Activated naive CD4-positive, alpha-beta T cell treated with anti-CD3 and anti-CD28 coated beads for 36 hours (primary cell): Measurements from ENCODE around the gene SEC24B. TPM values are rescaled to one million over a fixed set of nuclear protein-coding genes. Genes with fewer than 3 reads are reported as not detected.
A peak's percentile ranks its signal among the peaks of the same experiment; 100 is the strongest.
"Not testable (repeated sequence)": the region's sequence is repeated elsewhere in the genome, so short reads cannot be mapped to it uniquely, and the experiment has no call there.

Experiments
- CTCF ChIA-PET: fragments of 350-600 bp; sonication (Branson Sonifier 250); formaldehyde crosslinking; loops from one replicate; lab custom pipeline; 2021; ENCODE audit warnings: antibody characterized with exemption; lab: Charles Lee
- DNase-seq: peaks from one replicate; pipeline ENCODE4 v3.0.0-alpha.2; 2020
- H3K27ac Mint-ChIP-seq: one replicate; pipeline ENCODE4 v1.8.0; 2021; ENCODE audit warnings: mild to moderate bottlenecking, mixed read lengths
- H3K27me3 Mint-ChIP-seq: one replicate; pipeline ENCODE4 v1.8.0; 2021; ENCODE audit warnings: low read depth, mixed read lengths
- H3K36me3 Mint-ChIP-seq: one replicate; pipeline ENCODE4 v1.8.0; 2021; ENCODE audit warnings: low read depth, mixed read lengths
- H3K4me1 Mint-ChIP-seq: one replicate; pipeline ENCODE4 v1.8.0; 2021; ENCODE audit warnings: low read depth, mixed read lengths
- H3K4me3 Mint-ChIP-seq: one replicate; pipeline ENCODE4 v1.8.0; 2021; ENCODE audit warnings: mild to moderate bottlenecking, moderate library complexity, mixed read lengths
- H3K9me3 Mint-ChIP-seq: one replicate; pipeline ENCODE4 v1.8.0; 2021; ENCODE audit warnings: mixed read lengths
- intact Hi-C: fragments of 100-400 bp; cut with micrococcal nuclease; formaldehyde crosslinking; loops from one replicate; pipeline ENCODE4 v1.15.1; 2023
- total RNA-seq, 2 experiments: library from RNA; stranded (reverse); gene quantifications; one replicate each; pipeline ENCODE4 v1.2.3, GENCODE V29; 2021

Gene SEC24B
- total RNA-seq, 2 experiments from 2014 or later, result 20.6 to 21.1 TPM

- intact Hi-C loops, result loop anchor here (1.0 to 10.0 kb wide), 13 partner anchors 27 to 1466 kb away; partner anchors contain the start of genes GAR1 and SEC24B
- CTCF ChIA-PET, result interaction anchor here (0.7 to 1.1 kb wide), 4 partner anchors 22 to 98 kb away, joined by 3 to 5 read pairs (median 4); no protein-coding TSS in a partner anchor
- DNase-seq, result peak; percentile 77
- H3K4me1 Mint-ChIP-seq, result peaks cover 56% of the 10 kb centered on the region
- H3K36me3 Mint-ChIP-seq, result peaks cover 17% of the 10 kb centered on the region
- H3K4me3 Mint-ChIP-seq, result peak overlapping the region; percentile 88
- H3K27ac Mint-ChIP-seq, result peak overlapping the region; percentile 95
- no peaks in the 10 kb centered on the region for H3K27me3 Mint-ChIP-seq
- peaks cover 3% of the 10 kb centered on the region for H3K9me3 Mint-ChIP-seq
Observed at GRCh38 chr4:109560687-109561461, 127.3 kb downstream of the SEC24B start.

- peaks cover 3% of the 10 kb centered on the region for H3K9me3 Mint-ChIP-seq
- intact Hi-C loops, result loop anchor here (5.0 to 10.0 kb wide), 2 partner anchors 525 to 1468 kb away; no protein-coding TSS in a partner anchor
- peaks cover 58% of the 10 kb centered on the region for H3K4me1 Mint-ChIP-seq
- DNase-seq, result peak; percentile 70
- H3K27me3 Mint-ChIP-seq, result no peaks in the 10 kb centered on the region
- peaks cover 13% of the 10 kb centered on the region for H3K36me3 Mint-ChIP-seq
- CTCF ChIA-PET, result interaction anchor here (0.9 to 2.6 kb wide), 6 partner anchors 9 to 254 kb away, joined by 3 to 13 read pairs (median 4); no protein-coding TSS in a partner anchor
- peak overlapping the region; percentile 88 for H3K4me3 Mint-ChIP-seq
- H3K27ac Mint-ChIP-seq, result peak overlapping the region; percentile 14
Observed at GRCh38 chr4:109562457-109563239, 129.0 kb downstream of the SEC24B start.

DNA sequence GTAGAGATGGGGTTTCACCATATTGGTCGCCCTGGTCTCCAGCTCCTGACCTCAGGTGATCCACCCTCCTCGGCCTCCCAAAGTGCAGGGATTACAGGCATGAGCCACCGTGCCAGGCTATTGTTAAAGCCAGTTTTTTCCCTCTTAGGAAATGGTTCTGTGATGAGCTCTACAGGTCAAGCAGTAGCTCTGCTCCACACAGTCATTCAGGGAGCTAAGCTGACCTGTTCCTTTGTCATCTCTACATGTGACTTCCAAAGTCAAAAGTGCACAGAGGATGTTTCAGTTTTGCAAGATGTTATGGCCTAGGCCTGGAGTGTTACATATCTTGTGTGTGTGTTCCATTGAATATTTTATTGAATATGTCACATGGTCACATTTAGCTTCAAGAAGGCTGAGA is 137.9 kb downstream of the SEC24B start:
- Mint-ChIP-seq H3K9me3 (peaks cover 3% of the 10 kb centered on the region), H3K4me1 (peaks cover 65% of the 10 kb centered on the region), H3K4me3 (no peak overlapping the region), H3K27ac (no peak overlapping the region), H3K36me3 (peaks cover 14% of the 10 kb centered on the region), H3K27me3 (no peaks in the 10 kb centered on the region)
- intact Hi-C loops, result no loop called here
- DNase-seq, result no peak
- CTCF ChIA-PET, result interaction anchor here (0.7 to 1.6 kb wide), 5 partner anchors 9 to 138 kb away, joined by 3 to 5 read pairs (median 4); partner anchors contain the start of gene SEC24B

- intact Hi-C loops, result no loop called here
- Mint-ChIP-seq H3K4me3 (no peak overlapping the region), H3K4me1 (peaks cover 68% of the 10 kb centered on the region), H3K27me3 (no peaks in the 10 kb centered on the region), H3K36me3 (peaks cover 15% of the 10 kb centered on the region), H3K9me3 (peaks cover 3% of the 10 kb centered on the region), H3K27ac (no peak overlapping the region)
- CTCF ChIA-PET, result interaction anchor here (0.9 to 1.6 kb wide), 4 partner anchors 16 to 139 kb away, joined by 3 to 5 read pairs (median 4); partner anchors contain the start of gene SEC24B
- no peak for DNase-seq
Observed at GRCh38 chr4:109572154-109572553, 138.5 kb downstream of the SEC24B start.

DNA sequence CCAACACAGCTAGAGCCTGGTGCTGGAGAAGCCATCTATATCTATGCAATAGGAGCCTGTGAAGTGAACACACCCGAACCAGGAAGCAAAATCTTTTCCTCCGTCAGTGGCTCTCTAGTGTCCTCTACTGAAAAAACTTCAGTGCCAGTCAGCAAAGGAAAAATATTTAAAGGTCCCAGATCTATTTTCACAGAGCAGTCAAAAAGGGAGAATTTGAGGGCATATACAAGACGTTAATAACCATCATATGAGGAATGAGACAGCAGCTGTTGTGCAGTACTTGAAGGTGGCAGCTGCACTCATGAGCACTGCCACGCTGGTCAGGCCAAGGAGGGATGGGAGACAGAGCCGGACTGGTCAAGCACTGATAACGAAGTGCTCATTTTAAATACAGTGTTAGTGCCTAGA is 140.8 kb downstream of the SEC24B start:
- H3K4me1 Mint-ChIP-seq, result peaks cover 74% of the 10 kb centered on the region
- H3K36me3 Mint-ChIP-seq, result peaks cover 14% of the 10 kb centered on the region
- CTCF ChIA-PET, result interaction anchor here (0.6 to 2.4 kb wide), 13 partner anchors 9 to 149 kb away, joined by 3 to 13 read pairs (median 3); partner anchors contain the start of gene SEC24B
- H3K27ac Mint-ChIP-seq, result no peak overlapping the region
- peaks cover 3% of the 10 kb centered on the region for H3K9me3 Mint-ChIP-seq
- H3K4me3 Mint-ChIP-seq, result peak overlapping the region; percentile 39
- peak; percentile 42 for DNase-seq
- H3K27me3 Mint-ChIP-seq, result no peaks in the 10 kb centered on the region
- intact Hi-C loops, result loop anchor here (1.0 to 2.0 kb wide), 4 partner anchors 10 to 145 kb away; partner anchors contain the start of gene SEC24B

DNA sequence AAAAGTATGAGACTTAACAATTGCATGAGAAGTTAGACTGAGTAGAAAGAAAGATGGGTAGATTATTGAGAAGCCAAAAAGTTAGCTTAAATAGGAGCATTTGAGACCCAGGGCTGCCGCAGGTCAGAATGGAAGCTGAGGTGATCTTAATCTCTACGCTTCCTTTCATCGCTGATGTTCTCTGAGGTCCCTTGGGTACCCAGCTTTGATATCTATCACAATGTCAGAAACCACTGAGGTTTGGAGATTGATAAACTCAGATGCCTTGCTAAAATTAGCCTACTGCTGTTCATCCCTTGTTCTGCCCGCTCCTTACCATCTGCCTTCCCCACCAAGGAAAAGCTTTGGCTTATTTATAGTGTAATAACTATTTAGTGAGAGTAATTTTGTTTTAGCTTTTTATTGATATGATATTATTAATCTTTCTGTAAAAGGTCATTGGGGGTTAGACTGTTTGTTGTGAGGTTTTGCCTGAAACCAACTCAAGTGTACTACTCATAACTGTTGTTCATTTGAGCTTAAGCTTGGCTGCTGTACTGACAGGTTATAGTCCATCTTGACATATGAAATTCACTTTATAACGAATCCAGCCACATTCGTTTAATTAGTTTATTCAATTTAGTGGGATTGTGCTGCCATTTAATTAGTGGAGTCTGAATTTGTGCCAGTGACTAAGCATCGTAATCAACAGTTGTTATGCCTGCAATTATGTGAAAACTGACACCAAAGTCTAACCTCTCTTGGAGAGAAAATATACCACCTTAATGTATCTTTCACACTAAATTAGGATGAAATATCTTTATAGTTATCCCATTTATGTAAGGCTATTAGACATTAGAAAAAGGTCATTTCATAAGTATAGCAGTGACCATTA is 141.6 kb downstream of the SEC24B start:
- H3K9me3 Mint-ChIP-seq, result peaks cover 3% of the 10 kb centered on the region
- no peak for DNase-seq
- H3K27ac Mint-ChIP-seq, result no peak overlapping the region
- no peaks in the 10 kb centered on the region for H3K27me3 Mint-ChIP-seq
- H3K36me3 Mint-ChIP-seq, result peaks cover 18% of the 10 kb centered on the region
- H3K4me1 Mint-ChIP-seq, result peaks cover 68% of the 10 kb centered on the region
- CTCF ChIA-PET, result interaction anchor here (0.6 to 2.4 kb wide), 9 partner anchors 10 to 150 kb away, joined by 3 to 13 read pairs (median 4); partner anchors contain the start of gene SEC24B
- peak overlapping the region; percentile 39 for H3K4me3 Mint-ChIP-seq
- intact Hi-C loops, result loop anchor here (1.0 to 2.0 kb wide), 4 partner anchors 11 to 146 kb away; partner anchors contain the start of gene SEC24B

- no peak for DNase-seq
- CTCF ChIA-PET, result no interaction called here
- H3K36me3 Mint-ChIP-seq, result peaks cover 20% of the 10 kb centered on the region
- no peak overlapping the region for H3K4me3 Mint-ChIP-seq
- H3K9me3 Mint-ChIP-seq, result peaks cover 6% of the 10 kb centered on the region
- H3K27me3 Mint-ChIP-seq, result no peaks in the 10 kb centered on the region
- intact Hi-C loops, result no loop called here
- H3K4me1 Mint-ChIP-seq, result peaks cover 64% of the 10 kb centered on the region
- H3K27ac Mint-ChIP-seq, result peak overlapping the region; percentile 56
Observed at GRCh38 chr4:109576462-109576861, 142.8 kb downstream of the SEC24B start.

DNA sequence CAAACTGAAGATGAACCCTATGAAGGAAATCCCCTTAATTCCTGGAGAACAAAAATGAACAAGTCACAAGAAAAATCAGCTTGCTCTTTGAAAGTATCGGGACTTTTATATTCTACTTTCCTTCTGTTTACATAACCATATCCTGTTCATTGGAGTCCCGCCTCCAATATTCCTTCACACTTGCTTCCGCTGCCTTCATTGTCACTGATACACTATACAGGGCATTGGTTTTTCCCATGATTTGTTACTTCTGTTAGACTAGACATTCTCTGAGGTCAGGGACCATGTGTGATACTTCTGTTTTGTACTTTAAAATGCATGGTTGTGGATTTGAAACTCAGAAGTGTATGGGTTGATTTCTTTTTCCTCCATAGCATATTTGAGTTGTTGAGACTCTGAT is 145.2 kb downstream of the SEC24B start:
- H3K36me3 Mint-ChIP-seq, result peaks cover 30% of the 10 kb centered on the region
- H3K9me3 Mint-ChIP-seq, result peaks cover 17% of the 10 kb centered on the region
- no peak for DNase-seq
- intact Hi-C loops, result no loop called here
- H3K4me3 Mint-ChIP-seq, result no peak overlapping the region
- no peaks in the 10 kb centered on the region for H3K27me3 Mint-ChIP-seq
- H3K4me1 Mint-ChIP-seq, result peaks cover 61% of the 10 kb centered on the region
- CTCF ChIA-PET, result no interaction called here
- H3K27ac Mint-ChIP-seq, result peak overlapping the region; percentile 26

GRCh38 chr4:109579997-109580396 is 146.4 kb downstream of the SEC24B start:
- CTCF ChIA-PET, intact Hi-C loops, H3K27ac Mint-ChIP-seq, H3K27me3 Mint-ChIP-seq, DNase-seq, H3K4me3 Mint-ChIP-seq: not testable (repeated sequence)
- Mint-ChIP-seq H3K4me1 (peaks cover 61% of the 10 kb centered on the region), H3K9me3 (peaks cover 17% of the 10 kb centered on the region), H3K36me3 (peaks cover 30% of the 10 kb centered on the region)

DNA sequence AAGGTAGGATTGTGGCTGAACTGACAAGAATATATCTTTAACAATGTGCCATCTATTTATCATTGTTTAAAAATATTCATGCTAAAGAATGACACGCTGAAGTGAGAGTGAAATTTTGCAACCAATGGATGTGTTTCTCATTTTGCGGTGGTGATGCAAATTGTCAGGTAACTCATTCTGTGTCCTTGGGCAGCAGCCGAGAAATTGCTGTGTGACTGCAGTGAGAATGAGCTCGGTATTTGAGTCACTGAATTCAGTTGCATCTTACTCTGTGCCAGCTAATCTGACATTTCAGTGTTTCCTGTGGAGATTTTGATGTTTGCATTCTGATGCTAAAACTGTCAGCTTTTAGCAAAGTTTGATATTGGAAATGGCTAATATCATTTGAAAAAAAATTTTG is 154.6 kb downstream of the SEC24B start:
- Mint-ChIP-seq H3K36me3 (peaks cover 12% of the 10 kb centered on the region), H3K4me3 (peak overlapping the region; percentile 46), H3K27me3 (no peaks in the 10 kb centered on the region), H3K27ac (peak overlapping the region; percentile 78), H3K9me3 (peaks cover 8% of the 10 kb centered on the region), H3K4me1 (peaks cover 85% of the 10 kb centered on the region)
- peak; percentile 88 for DNase-seq
- intact Hi-C loops, result loop anchor here (1.0 to 5.0 kb wide), 8 partner anchors 22 to 499 kb away; partner anchors contain the start of genes CASP6 and GAR1
- CTCF ChIA-PET, result interaction anchor here (0.7 to 1.4 kb wide), 4 partner anchors 15 to 157 kb away, joined by 4 to 12 read pairs (median 4); no protein-coding TSS in a partner anchor

- H3K9me3 Mint-ChIP-seq, result peaks cover 7% of the 10 kb centered on the region
- no peaks in the 10 kb centered on the region for H3K27me3 Mint-ChIP-seq
- peaks cover 82% of the 10 kb centered on the region for H3K4me1 Mint-ChIP-seq
- H3K36me3 Mint-ChIP-seq, result peaks cover 10% of the 10 kb centered on the region
- H3K4me3 Mint-ChIP-seq, result no peak overlapping the region
- peak overlapping the region; percentile 78 for H3K27ac Mint-ChIP-seq
- CTCF ChIA-PET, result interaction anchor here (0.6 to 1.4 kb wide), 3 partner anchors 14 to 164 kb away, joined by 3 to 12 read pairs (median 4); no protein-coding TSS in a partner anchor
- no peak for DNase-seq
- intact Hi-C loops, result loop anchor here (2.0 to 5.0 kb wide), 3 partner anchors 226 to 498 kb away; partner anchors contain the start of gene GAR1
Observed at GRCh38 chr4:109589119-109589518, 155.5 kb downstream of the SEC24B start.
